Muscle layer of duodenum (tissue), 2 donors: ENCODE results near the gene GJC3.

Source experiments
- H3K27ac ChIP-seq: one replicate; pipeline ENCODE4 v1.7.0; 2013; ENCODE audit warnings: mild to moderate bottlenecking, low read length
- H3K27me3 ChIP-seq: one replicate; pipeline ENCODE4 v1.7.0; 2013; ENCODE audit warnings: low read depth, mild to moderate bottlenecking, control low read depth, low read length
- H3K36me3 ChIP-seq, 2 donors: one replicate each; pipeline ENCODE4 v1.7.0; 2013; ENCODE audit warnings: low read length in 2 of 2, control low read depth in 1 of 2, mild to moderate bottlenecking in 1 of 2; ENCODE audit not compliant: insufficient read depth in 2 of 2, control insufficient read depth in 1 of 2
- H3K4me1 ChIP-seq, 2 donors: one replicate each; pipeline ENCODE4 v1.7.0; 2013; ENCODE audit warnings: low read length in 2 of 2, mild to moderate bottlenecking in 2 of 2, control low read depth in 1 of 2, moderate library complexity in 1 of 2; ENCODE audit not compliant: insufficient read depth in 2 of 2, control insufficient read depth in 1 of 2
- H3K4me3 ChIP-seq, 2 donors: one replicate each; pipeline ENCODE4 v1.7.0; 2013; ENCODE audit warnings: low read length in 2 of 2, low read depth in 1 of 2, mild to moderate bottlenecking in 1 of 2
- H3K9me3 ChIP-seq, 2 donors: one replicate each; pipeline ENCODE4 v1.7.0; 2013; ENCODE audit warnings: low read length in 2 of 2, control low read depth in 1 of 2, mild to moderate bottlenecking in 1 of 2; ENCODE audit not compliant: control insufficient read depth in 1 of 2
- donor health status: healthy.

Gene GJC3

DNA sequence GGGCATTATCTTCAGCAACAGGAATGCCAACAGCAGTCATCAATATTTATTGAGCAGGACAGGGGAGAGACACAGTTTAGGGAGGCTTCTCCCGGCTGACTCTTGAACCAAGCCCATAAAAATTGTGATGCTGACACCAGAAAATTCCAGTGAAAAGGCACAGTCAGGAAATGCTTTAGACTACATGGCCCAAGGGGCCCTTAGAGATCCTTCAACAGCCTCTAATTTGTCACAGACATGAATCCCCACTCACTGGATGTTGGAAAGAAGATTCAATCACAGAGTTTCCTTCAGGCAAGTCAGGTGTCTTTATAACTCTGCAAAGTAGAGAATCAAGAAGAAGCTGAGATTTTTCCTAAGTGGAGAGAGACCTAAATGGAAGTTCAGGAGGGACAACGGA is 1.2 kb downstream of the GJC3 start:
- peaks cover 0 to 14% of the 10 kb centered on the region in 2 donors for H3K4me1 ChIP-seq

DNA sequence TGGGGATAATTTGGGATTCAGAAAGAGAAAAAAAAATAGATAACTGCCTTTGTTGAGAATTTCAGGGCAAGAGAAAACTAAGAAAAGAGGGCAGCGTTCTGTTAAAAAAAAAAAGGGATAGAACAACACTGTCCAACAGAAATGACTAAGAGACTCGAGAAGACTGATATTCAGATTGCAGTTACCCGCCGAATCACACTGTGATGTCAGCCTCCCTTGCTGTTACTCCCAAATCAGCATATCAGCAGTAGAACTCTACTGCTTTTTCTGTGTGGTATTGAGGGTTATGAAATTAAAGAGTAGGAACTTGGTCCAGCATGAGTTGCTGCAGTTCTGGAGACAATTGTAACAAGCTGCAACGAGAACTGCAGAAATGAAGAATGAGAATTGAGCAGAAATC is 1.9 kb downstream of the GJC3 start:
- no peak overlapping the region for H3K27ac ChIP-seq
- H3K4me3 ChIP-seq: no peak overlapping the region
- no peaks in the 10 kb centered on the region for H3K9me3 ChIP-seq
- H3K36me3 ChIP-seq: no peaks in the 10 kb centered on the region
- H3K4me1 ChIP-seq: peaks cover 0 to 14% of the 10 kb centered on the region in 2 donors
- H3K27me3 ChIP-seq: no peaks in the 10 kb centered on the region

More for the DNA sequence above, 1.2 kb downstream of the GJC3 start:
- Histone ChIP-seq H3K27ac (no peak overlapping the region), H3K9me3 (no peaks in the 10 kb centered on the region), H3K4me3 (no peak overlapping the region), H3K27me3 (no peaks in the 10 kb centered on the region), H3K36me3 (no peaks in the 10 kb centered on the region)

DNA sequence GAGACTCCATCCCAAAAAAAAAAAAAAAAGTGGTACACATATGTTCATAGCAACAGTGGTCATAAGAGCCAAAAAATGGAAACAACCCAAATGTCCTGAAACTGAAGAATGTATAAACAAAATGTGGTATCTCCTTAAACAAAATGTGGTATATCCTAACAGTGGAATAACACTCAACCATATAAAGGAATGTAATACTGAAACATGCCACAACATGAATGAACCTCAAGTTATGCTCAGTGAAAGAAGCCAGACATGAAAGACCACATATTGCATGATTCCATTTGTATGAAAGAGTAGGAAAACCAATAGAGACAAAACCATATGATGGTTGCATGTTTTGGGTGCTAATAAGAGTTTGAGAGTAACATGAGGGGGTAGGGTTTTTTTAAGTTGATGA is 3.1 kb downstream of the GJC3 start:
- no peaks in the 10 kb centered on the region for H3K9me3 ChIP-seq
- no peak overlapping the region for H3K27ac ChIP-seq
- H3K36me3 ChIP-seq: no peaks in the 10 kb centered on the region
- H3K27me3 ChIP-seq: no peaks in the 10 kb centered on the region
- no peak overlapping the region for H3K4me3 ChIP-seq
- H3K4me1 ChIP-seq: peaks cover 0 to 14% of the 10 kb centered on the region in 2 donors

DNA sequence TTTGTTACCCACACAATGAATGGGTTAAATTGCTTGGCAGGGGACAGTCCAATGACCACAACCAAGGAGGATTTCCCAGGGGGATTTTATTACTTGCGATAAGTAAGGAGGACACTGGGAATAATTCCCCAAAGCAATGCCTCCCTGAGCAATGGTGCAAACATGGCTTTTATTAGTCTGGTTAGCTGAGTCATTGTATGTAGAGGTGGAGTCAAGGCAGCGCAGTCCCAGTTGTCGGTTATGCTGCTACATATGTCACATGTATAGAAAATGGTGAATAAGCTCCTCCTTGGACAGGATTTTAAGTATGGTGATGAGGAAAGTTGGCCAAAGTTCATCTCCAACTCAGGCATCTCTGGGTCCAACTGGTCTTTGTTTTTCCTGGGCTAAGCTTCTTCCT is 6.2 kb downstream of the GJC3 start:
- Histone ChIP-seq H3K9me3 (no peaks in the 10 kb centered on the region), H3K27ac (no peak overlapping the region), H3K4me1 (peaks cover 5 to 17% of the 10 kb centered on the region in 2 donors), H3K27me3 (no peaks in the 10 kb centered on the region), H3K4me3 (no peak overlapping the region), H3K36me3 (peaks cover 0 to 2% of the 10 kb centered on the region in 2 donors)

DNA sequence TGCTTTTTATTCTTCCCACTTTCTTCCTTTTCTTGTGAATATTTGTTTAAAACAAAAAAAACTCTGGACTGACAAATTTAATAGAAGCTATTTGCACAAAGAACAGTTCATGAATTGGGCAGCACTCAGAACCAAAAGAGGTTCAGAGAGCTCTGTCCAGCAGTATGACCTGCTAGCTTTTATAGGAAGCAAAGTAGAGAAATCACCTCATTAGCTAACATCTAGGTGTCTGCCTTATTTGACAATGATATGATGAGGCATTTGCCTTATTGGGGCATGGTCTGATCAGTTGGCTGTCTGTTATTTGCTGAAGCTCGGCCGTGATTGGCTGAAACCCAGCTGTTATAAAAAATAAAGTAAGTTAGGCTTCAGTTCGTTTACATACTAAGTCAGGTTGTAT is 9.3 kb downstream of the GJC3 start:
- Histone ChIP-seq H3K36me3 (peaks cover 21 to 24% of the 10 kb centered on the region in 2 donors), H3K4me3 (peak overlapping the region; percentile 87 to 95), H3K9me3 (no peaks in the 10 kb centered on the region), H3K27me3 (no peaks in the 10 kb centered on the region), H3K27ac (peak overlapping the region; percentile 88), H3K4me1 (peaks cover 13 to 45% of the 10 kb centered on the region in 2 donors)

DNA sequence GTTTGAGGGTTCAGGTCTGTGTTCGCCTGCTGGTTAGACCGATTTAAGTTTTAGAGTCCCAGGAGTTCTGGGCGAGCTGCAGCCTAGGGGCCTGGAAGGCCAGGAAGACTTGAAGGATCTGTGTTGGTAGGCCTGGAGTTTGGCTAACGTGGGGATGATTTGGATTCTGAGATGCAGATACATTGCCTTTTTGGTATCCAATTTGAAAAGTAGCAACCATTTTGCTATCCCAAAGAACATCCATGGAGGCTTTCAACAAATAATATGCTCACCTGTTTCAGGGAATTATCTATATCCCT is 9.7 kb downstream of the GJC3 start:
- peak overlapping the region; percentile 88 for H3K27ac ChIP-seq
- H3K27me3 ChIP-seq: no peaks in the 10 kb centered on the region
- peaks cover 13 to 45% of the 10 kb centered on the region in 2 donors for H3K4me1 ChIP-seq
- H3K4me3 ChIP-seq: peak overlapping the region; percentile 87 to 95
- H3K9me3 ChIP-seq: no peaks in the 10 kb centered on the region
- peaks cover 23 to 27% of the 10 kb centered on the region in 2 donors for H3K36me3 ChIP-seq

DNA sequence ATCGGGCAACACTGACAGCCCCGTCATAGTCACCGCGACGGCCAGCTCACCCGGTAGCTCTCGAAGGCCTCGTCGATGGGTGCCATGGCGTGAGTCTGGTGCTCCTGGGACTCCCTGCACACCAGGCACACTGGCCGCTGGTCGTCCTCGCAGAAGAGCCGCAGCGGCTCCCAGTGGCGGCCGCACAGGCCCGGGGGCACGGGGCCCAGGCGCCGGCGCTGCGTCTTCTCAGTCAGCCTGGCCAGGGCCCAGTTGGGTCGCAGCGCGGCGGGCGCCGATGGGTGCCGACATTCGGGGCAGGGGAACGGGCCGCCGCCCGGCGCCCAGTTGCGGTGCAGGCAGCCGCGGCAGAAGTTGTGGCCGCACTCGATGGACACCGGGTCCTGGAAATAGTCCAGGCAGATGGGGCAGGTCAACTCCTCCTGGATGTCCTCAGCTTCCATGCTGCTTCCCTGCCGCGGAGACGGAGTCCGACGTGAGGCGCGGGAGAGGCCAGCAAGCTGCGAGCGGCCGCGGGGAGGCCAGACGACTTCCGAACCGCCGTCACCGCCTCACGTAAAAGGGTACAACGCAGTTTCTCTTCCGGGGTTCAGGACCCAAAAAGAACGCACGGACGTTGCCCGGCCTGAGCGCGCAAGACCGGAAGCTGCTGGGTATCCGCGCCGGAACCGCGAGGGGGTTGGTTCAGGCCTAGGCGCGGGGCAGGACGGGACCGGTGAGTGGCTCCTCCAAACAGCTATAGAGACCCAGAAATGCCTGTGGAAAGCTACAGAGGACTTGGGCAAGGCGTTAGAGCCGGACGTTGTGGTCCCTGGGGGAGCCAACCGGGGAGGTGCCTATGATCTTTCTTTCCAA is 10.2 kb downstream of the GJC3 start, which contains the start of gene TRIM4:
Gene TRIM4, minus strand, starts transcription at position 572 of the 855 bp plus-strand sequence. Its CDS starts 129 bp downstream, at position 443.
- Histone ChIP-seq H3K9me3 (no peaks in the 10 kb centered on the region), H3K4me3 (peak within 1 kb of the TSS; percentile 87 to 95), H3K36me3 (peaks cover 23 to 27% of the 10 kb centered on the region in 2 donors), H3K27ac (peak within 1 kb of the TSS; percentile 88), H3K27me3 (no peaks in the 10 kb centered on the region), H3K4me1 (peaks cover 13 to 50% of the 10 kb centered on the region in 2 donors)

DNA sequence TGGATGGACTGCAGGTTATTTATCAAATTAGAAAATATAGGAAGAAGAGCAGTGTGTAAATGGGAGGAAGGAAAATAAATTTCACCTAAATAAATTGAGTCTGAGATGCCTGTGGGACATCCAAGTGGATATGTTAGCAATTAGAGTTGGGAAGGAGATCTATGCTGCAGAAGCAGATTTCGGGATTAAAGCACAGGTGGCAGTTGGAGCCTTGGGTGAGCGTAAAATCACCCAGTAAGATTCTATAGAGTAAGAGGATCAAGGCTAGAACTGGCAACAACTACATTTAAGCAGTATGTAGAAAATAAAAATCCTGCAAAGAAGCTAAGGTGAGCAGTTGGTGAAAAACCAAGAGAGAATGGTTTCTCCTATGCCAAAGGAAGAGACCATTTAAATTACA is 18.4 kb downstream of the GJC3 start:
- H3K4me1 ChIP-seq: peaks cover 0 to 12% of the 10 kb centered on the region in 2 donors
- H3K36me3 ChIP-seq: peaks cover 34 to 45% of the 10 kb centered on the region in 2 donors
- no peaks in the 10 kb centered on the region for H3K27me3 ChIP-seq
- H3K4me3 ChIP-seq: no peak overlapping the region
- no peak overlapping the region for H3K27ac ChIP-seq
- H3K9me3 ChIP-seq: no peaks in the 10 kb centered on the region

DNA sequence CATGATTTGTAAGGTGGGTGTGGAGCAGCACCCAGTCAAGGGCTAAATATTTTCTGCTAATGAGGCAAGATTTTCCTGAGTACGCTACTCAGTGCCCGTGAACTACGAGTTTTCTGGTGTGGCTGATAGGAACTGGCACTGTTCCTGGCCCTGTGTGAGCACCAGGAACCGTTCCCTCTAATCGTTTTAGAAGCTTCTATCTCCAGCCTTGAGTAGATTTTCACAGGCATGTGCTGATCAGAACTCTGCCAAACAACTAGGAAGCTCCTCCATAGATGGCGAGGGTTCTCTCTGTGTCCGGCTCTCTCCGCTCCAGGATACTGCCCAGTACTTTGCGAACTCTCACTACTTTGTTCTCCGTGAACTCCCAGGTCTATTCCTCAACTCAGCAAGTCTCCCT is 27.8 kb downstream of the GJC3 start:
- H3K4me3 ChIP-seq: no peak overlapping the region
- H3K4me1 ChIP-seq: no peaks in the 10 kb centered on the region
- no peaks in the 10 kb centered on the region for H3K9me3 ChIP-seq
- H3K27me3 ChIP-seq: no peaks in the 10 kb centered on the region
- H3K27ac ChIP-seq: no peak overlapping the region
- peaks cover 56 to 74% of the 10 kb centered on the region in 2 donors for H3K36me3 ChIP-seq

DNA sequence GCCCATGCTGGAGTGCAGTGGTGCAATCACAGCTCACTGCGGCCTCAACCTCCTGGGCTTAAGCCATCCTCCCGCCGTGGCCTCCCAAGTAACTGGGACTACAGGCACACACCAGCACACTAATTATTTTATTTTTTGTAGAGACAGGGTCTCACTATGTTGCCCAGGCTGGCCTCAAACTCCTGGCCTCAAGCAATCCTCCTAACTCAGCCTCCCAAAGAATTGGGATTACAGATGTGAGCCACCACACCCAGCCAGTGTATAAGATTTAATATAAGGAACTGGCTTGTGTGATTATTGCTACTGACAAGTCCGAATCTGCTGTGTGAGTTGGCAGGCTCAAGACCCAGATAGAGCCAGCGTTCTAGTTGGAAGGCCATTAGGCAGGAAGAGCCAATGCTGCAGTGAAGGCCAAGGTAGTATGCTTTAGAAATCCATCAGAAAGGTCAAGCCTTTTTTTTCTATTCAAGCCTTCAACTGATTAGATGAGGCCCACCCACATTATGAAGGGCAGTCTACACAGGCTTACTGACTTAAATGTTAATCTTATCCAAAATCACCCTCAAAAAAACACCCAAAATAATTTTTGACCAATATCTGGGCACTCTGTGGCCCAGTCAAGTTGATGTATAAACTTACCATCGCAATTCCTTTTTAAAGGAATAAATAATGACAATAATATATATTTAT is 29.4 kb downstream of the GJC3 start:
- no peak overlapping the region for H3K4me3 ChIP-seq
- H3K9me3 ChIP-seq: no peaks in the 10 kb centered on the region
- H3K27me3 ChIP-seq: no peaks in the 10 kb centered on the region
- peaks cover 48 to 60% of the 10 kb centered on the region in 2 donors for H3K36me3 ChIP-seq
- H3K4me1 ChIP-seq: no peaks in the 10 kb centered on the region
- no peak overlapping the region for H3K27ac ChIP-seq

DNA sequence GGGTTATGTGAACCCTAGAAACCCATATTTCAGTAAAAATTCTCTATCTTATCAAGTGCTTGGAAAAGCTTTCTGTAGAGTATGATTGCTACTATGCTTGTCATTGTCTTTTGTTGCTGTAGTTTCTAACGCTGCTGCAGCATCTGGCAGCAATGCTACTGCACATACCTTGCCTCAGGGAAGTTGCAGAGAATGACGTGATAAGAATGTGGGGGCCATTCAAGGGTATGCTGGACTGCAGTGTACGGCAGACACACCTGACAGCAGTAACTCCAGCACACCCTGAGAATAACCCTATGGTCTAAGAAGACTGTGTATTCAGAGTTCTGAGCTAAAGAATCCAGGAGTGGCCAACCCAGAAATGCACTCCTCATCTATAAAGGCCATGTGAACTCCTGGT is 30.6 kb downstream of the GJC3 start:
- H3K36me3 ChIP-seq: peaks cover 41 to 53% of the 10 kb centered on the region in 2 donors
- no peak overlapping the region for H3K27ac ChIP-seq
- H3K9me3 ChIP-seq: no peaks in the 10 kb centered on the region
- no peaks in the 10 kb centered on the region for H3K4me1 ChIP-seq
- no peak overlapping the region for H3K4me3 ChIP-seq
- H3K27me3 ChIP-seq: no peaks in the 10 kb centered on the region
